ENCODE data around the gene SFMBT2. TPM values are rescaled to one million over a fixed set of nuclear protein-coding genes. Genes with fewer than 3 reads are reported as not detected.

SFMBT2 gene
- total and polyA plus RNA-seq, 4 donors = 2.9 to 11.0 (median 6.5) TPM

DNA sequence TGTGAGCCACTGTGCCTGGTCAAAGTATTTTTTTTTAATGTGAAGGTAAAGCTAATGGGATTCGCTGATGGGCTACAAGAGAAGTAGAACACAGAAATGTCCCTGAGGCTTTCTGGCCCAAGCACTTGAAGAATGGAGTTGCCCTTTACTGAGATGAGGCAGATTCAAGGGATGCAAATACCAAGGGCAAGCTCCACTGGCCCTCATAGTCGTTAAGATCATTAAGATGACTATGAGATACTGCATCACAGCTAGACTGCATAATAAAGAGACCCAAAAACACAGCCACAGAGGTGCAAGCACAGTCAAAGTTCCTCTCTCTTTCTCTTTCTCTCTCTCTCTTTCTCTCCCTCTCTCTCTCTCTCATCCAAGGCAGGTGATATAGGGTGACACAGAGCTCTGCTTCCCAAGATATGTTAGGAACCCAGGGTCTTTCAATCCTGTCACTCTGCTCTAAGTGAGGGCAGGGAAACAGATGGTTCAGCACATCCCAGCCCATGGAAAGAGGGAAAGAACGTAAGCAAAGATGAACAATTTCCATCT, 117.4 kb downstream of the SFMBT2 start:
- ATAC-seq (ENCODE audit: insufficient read depth, low FRiP score) = no peak
- Histone ChIP-seq H3K9me3 (ENCODE audit: control insufficient read depth in 4 of 4, insufficient read depth in 3 of 4, low read length in 3 of 4) (peaks cover 0 to 2% (median 0%) of the 10 kb centered on the region in 4 donors), H3K27me3 (ENCODE audit: control insufficient read depth in 3 of 3, insufficient read depth in 3 of 3, low read length in 2 of 3) (no peaks in the 10 kb centered on the region), H3K9ac (ENCODE audit: insufficient read depth in 1 of 2, low read length in 2 of 2) (no peak overlapping the region), H3K36me3 (ENCODE audit: control insufficient read depth in 4 of 4, insufficient read depth in 4 of 4, low read length in 4 of 4) (no peaks in the 10 kb centered on the region), H3K4me3 (no peak overlapping the region), H3K27ac (ENCODE audit: low read depth in 1 of 2, low read length in 1 of 2) (no peak overlapping the region), H3K4me1 (ENCODE audit: control insufficient read depth in 5 of 5, insufficient read depth in 5 of 5, low read length in 5 of 5) (peaks cover 0 to 10% (median 0%) of the 10 kb centered on the region in 5 donors)
- TF ChIP-seq, protein P1, sequence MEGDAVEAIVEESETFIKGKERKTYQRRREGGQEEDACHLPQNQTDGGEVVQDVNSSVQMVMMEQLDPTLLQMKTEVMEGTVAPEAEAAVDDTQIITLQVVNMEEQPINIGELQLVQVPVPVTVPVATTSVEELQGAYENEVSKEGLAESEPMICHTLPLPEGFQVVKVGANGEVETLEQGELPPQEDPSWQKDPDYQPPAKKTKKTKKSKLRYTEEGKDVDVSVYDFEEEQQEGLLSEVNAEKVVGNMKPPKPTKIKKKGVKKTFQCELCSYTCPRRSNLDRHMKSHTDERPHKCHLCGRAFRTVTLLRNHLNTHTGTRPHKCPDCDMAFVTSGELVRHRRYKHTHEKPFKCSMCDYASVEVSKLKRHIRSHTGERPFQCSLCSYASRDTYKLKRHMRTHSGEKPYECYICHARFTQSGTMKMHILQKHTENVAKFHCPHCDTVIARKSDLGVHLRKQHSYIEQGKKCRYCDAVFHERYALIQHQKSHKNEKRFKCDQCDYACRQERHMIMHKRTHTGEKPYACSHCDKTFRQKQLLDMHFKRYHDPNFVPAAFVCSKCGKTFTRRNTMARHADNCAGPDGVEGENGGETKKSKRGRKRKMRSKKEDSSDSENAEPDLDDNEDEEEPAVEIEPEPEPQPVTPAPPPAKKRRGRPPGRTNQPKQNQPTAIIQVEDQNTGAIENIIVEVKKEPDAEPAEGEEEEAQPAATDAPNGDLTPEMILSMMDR (IDR thresholded peaks at IDR 0.05; ENCODE audit: control extremely low read depth, extremely low read depth) = no peak
- WGBS, 2 donors = 89 to 92% methylated on average over 3 of the region's 3 CpGs
- no peak for DNase-seq

GRCh38 chr10:7291487-7292270, 119.2 kb downstream of the SFMBT2 start:
- no peak for DNase-seq

GRCh38 chr10:7288060-7288690, 122.7 kb downstream of the SFMBT2 start:
- H3K9me3 ChIP-seq (ENCODE audit: control insufficient read depth in 4 of 4, insufficient read depth in 3 of 4, low read length in 3 of 4) = no peaks in the 10 kb centered on the region
- H3K27me3 ChIP-seq (ENCODE audit: control insufficient read depth in 3 of 3, insufficient read depth in 3 of 3, low read length in 2 of 3) = no peaks in the 10 kb centered on the region
- H3K36me3 ChIP-seq (ENCODE audit: control insufficient read depth in 4 of 4, insufficient read depth in 4 of 4, low read length in 4 of 4) = no peaks in the 10 kb centered on the region
- TF ChIP-seq, protein P1 (IDR thresholded peaks at IDR 0.05; ENCODE audit: control extremely low read depth, extremely low read depth) = no peak
- H3K9ac ChIP-seq (ENCODE audit: insufficient read depth in 1 of 2, low read length in 2 of 2) = no peak overlapping the region
- ATAC-seq (ENCODE audit: insufficient read depth, low FRiP score) (no peak), DNase-seq (no peak)
- H3K27ac ChIP-seq (ENCODE audit: low read depth in 1 of 2, low read length in 1 of 2) = no peak overlapping the region
- no peak overlapping the region for H3K4me3 ChIP-seq
- peaks cover 0 to 5% (median 2%) of the 10 kb centered on the region in 5 donors for H3K4me1 ChIP-seq (ENCODE audit: control insufficient read depth in 5 of 5, insufficient read depth in 5 of 5, low read length in 5 of 5)
- WGBS, 2 donors = 92 to 95% methylated on average over 12 of the region's 12 CpGs

More at GRCh38 chr10:7291487-7292270, 119.2 kb downstream of the SFMBT2 start:
- Histone ChIP-seq H3K4me1 (ENCODE audit: control insufficient read depth in 5 of 5, insufficient read depth in 5 of 5, low read length in 5 of 5) (peaks cover 0 to 10% (median 0%) of the 10 kb centered on the region in 5 donors), H3K9me3 (ENCODE audit: control insufficient read depth in 4 of 4, insufficient read depth in 3 of 4, low read length in 3 of 4) (no peaks in the 10 kb centered on the region), H3K9ac (ENCODE audit: insufficient read depth in 1 of 2, low read length in 2 of 2) (no peak overlapping the region), H3K4me3 (no peak overlapping the region), H3K36me3 (ENCODE audit: control insufficient read depth in 4 of 4, insufficient read depth in 4 of 4, low read length in 4 of 4) (no peaks in the 10 kb centered on the region), H3K27me3 (ENCODE audit: control insufficient read depth in 3 of 3, insufficient read depth in 3 of 3, low read length in 2 of 3) (no peaks in the 10 kb centered on the region), H3K27ac (ENCODE audit: low read depth in 1 of 2, low read length in 1 of 2) (no peak overlapping the region)
- ATAC-seq (ENCODE audit: insufficient read depth, low FRiP score) = no peak
- WGBS, 2 donors = 90% methylated on average over 8 of the region's 8 CpGs
- TF ChIP-seq, protein P1 (IDR thresholded peaks at IDR 0.05; ENCODE audit: control extremely low read depth, extremely low read depth) = no peak

Data from lung (tissue), 12 donors.